BE2C (cell line): ENCODE measurements around the gene PTCD2.
A peak's percentile ranks its signal among the peaks of the same experiment; 100 is the strongest.

Source experiments
- DNase-seq: peaks from one replicate; pipeline ENCODE4 v3.0.0-alpha.2; 2020
- H3K27me3 ChIP-seq: fragments of 250-450 bp; sonication (Bioruptor Pico); 2 replicates; pipeline ENCODE4 v1.5.1; 2020; ENCODE audit warnings: mild to moderate bottlenecking
- H3K36me3 ChIP-seq: fragments of 250-450 bp; sonication (Bioruptor Pico); 2 replicates; pipeline ENCODE4 v1.5.1; 2020; ENCODE audit warnings: mild to moderate bottlenecking
- H3K4me1 ChIP-seq: fragments of 250-450 bp; sonication (Bioruptor Pico); 2 replicates; pipeline ENCODE4 v1.5.1; 2020
- H3K4me3 ChIP-seq: 2 replicates; pipeline ENCODE4 v1.5.1; 2011; ENCODE audit warnings: low read depth, low read length
- H3K9me3 ChIP-seq: fragments of 250-450 bp; sonication (Bioruptor Pico); 2 replicates; pipeline ENCODE4 v1.5.1; 2020
- TF ChIP-seq, protein P1 (sequence below): IDR thresholded peaks from 2 replicates; pipeline ENCODE4 v1.5.1; 2012; ENCODE audit warnings: mild to moderate bottlenecking, low read depth, low read length

The PTCD2 gene

DNA sequence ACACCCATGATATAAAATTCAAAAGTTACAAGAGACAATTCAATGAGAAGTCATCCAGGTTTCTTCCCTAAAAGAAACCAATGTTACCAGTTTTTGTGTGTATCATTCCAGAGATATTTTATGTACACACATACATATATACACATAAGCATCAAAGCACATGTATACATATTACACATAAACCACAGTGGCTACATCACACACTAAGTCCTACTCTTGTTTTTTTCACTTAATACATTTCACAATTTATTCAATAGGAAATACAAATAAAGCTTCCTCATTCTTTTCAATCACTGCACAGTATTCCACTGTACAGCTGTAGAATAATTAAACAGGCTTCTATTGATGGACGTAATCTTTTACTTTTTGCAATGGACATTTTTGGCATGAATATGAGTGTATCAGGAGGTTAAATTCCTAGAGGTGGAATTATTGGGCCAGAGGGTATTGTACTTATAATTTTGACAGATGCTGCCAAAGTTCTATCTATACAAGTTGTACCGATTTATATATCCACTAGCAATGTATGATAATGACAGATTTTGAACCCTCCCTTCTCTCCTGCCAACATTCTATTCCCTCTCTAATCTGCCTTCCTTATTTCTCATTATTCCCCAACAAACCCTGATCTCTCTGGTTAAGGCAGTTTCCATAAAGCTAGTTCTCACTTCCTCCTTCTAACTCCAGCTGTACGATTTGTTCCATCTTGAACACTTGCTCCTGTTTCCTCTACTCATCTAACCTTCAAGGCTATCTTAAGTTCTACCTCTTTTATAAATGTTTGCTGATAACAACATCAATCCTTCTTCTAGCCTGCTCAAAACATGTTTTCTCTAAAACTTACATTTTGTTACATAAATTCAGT is 35.4 kb upstream of the PTCD2 start:
- peaks cover 9% of the 10 kb centered on the region for H3K36me3 ChIP-seq
- TF ChIP-seq, protein P1, sequence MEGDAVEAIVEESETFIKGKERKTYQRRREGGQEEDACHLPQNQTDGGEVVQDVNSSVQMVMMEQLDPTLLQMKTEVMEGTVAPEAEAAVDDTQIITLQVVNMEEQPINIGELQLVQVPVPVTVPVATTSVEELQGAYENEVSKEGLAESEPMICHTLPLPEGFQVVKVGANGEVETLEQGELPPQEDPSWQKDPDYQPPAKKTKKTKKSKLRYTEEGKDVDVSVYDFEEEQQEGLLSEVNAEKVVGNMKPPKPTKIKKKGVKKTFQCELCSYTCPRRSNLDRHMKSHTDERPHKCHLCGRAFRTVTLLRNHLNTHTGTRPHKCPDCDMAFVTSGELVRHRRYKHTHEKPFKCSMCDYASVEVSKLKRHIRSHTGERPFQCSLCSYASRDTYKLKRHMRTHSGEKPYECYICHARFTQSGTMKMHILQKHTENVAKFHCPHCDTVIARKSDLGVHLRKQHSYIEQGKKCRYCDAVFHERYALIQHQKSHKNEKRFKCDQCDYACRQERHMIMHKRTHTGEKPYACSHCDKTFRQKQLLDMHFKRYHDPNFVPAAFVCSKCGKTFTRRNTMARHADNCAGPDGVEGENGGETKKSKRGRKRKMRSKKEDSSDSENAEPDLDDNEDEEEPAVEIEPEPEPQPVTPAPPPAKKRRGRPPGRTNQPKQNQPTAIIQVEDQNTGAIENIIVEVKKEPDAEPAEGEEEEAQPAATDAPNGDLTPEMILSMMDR = no peak
- H3K27me3 ChIP-seq = no peaks in the 10 kb centered on the region
- no peak overlapping the region for H3K4me3 ChIP-seq
- DNase-seq = no peak
- H3K9me3 ChIP-seq = no peaks in the 10 kb centered on the region
- H3K4me1 ChIP-seq = peaks cover 15% of the 10 kb centered on the region

DNA sequence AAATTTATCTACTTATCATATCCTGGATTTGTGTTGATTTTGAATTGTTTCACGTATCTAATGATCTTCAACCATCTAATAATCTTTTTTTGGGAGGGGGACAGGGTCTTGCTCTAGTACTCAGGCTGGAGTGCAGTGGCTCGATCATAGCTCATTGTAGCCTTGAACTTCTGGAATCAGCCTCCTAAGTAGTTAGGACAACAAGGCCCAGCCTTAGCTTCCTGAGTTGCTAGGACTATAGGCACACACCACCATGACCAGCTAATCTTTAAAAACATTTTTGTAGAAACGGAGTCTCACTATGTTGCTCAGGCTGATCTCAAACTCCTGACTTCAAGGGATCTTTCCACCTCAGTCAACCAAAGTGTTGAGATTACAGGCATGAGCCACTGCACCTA is 34.8 kb upstream of the PTCD2 start:
- no peak overlapping the region for H3K4me3 ChIP-seq
- no peaks in the 10 kb centered on the region for H3K9me3 ChIP-seq
- peaks cover 12% of the 10 kb centered on the region for H3K36me3 ChIP-seq
- DNase-seq = no peak
- TF ChIP-seq, protein P1 = no peak
- H3K4me1 ChIP-seq = peaks cover 15% of the 10 kb centered on the region
- H3K27me3 ChIP-seq = no peaks in the 10 kb centered on the region

DNA sequence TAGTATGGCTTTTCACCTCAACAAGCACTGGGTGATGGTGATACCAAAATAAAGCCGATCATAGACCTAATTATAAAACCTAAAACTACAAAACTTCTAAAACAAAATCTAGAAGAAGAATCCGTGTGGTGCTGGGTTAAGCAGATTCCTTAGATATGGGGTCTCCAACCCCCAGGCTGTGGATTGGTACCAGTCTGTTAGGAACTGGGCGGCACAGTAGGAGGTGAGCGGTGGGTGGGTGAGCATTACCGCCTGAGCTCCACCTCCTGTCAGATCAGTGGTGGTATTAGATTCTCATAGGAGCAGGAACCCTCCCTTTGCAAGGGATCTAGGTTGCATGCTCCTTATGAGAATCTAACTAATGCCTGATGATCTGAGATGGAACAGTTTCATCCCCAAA is 33.4 kb upstream of the PTCD2 start:
- Histone ChIP-seq H3K36me3 (peaks cover 15% of the 10 kb centered on the region), H3K9me3 (no peaks in the 10 kb centered on the region), H3K4me1 (peaks cover 9% of the 10 kb centered on the region), H3K27me3 (no peaks in the 10 kb centered on the region), H3K4me3 (no peak overlapping the region)
- no peak for DNase-seq
- TF ChIP-seq, protein P1 = no peak

DNA sequence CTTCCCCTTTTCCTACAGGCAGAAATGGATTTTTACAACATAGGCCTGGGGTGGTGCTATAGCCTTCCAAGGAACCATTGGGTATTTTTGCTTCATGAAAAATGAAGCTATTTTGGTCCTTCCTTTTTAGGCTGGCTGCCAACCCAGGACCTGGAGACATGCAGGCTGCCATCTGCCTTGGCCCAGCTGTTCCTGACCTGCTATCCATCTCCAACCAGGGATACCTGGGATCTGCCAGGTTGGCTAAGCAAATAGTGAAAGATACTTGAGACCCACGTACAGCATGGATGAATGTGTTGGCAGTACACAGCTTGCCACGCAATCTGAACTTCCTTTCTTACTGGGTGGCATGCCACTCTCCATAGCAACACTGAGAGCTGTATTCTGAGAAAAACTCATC is 31.2 kb upstream of the PTCD2 start:
- no peaks in the 10 kb centered on the region for H3K27me3 ChIP-seq
- peak; percentile 66 for DNase-seq
- TF ChIP-seq, protein P1 = no peak
- no peak overlapping the region for H3K4me3 ChIP-seq
- no peaks in the 10 kb centered on the region for H3K9me3 ChIP-seq
- no peaks in the 10 kb centered on the region; the same call in 1 of the 2 replicates for H3K4me1 ChIP-seq
- H3K36me3 ChIP-seq = peaks cover 23% of the 10 kb centered on the region

DNA sequence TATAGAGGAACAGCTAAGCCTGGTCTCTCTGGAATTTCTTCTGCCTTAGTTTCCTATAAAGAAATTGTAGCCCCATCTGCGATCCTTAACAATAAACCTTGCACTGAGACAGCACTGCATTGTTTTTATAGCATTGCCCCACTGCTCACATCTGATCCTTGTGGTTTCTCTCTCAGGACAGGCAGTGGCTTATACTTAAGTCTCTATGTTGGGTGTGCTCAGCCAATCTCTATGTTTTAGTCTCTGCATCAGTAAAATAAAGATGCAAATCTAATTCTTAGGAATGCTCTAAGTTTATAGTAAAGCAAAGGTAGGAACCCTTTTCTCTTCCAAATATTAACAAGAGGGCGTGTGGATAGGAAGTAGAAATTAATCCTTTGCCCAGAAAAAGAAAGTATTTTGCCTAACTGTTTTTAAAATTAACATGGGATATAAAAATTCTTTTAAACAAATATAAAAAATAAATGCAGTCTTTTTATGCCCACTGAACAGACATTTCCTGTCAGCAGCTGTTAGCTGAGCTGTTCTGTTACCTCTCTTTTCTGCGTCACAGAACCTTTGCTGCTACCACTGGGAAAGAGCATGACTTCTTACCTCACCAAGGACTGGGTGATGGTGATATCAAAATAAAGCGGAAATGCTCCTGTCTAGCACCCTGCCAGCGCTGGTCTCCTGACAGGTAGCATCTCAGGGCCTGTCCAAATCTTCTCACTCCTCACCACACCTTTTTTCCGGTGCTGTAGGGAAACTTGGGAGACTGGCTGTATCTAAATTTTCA is 29.6 kb upstream of the PTCD2 start:
- no peaks in the 10 kb centered on the region for H3K9me3 ChIP-seq
- peaks cover 30% of the 10 kb centered on the region for H3K36me3 ChIP-seq

More for the DNA sequence above, 29.6 kb upstream of the PTCD2 start:
- DNase-seq = no peak
- H3K4me1 ChIP-seq = no peaks in the 10 kb centered on the region; the same call in 1 of the 2 replicates
- no peaks in the 10 kb centered on the region for H3K27me3 ChIP-seq
- TF ChIP-seq, protein P1 = no peak
- no peak overlapping the region for H3K4me3 ChIP-seq
